H9 (cell line): ENCODE results near the gene ITCH. TPM values are rescaled to one million over a fixed set of nuclear protein-coding genes. Genes with fewer than 3 reads are reported as not detected.
A peak's percentile ranks its signal among the peaks of the same experiment; 100 is the strongest.

Experiments
- DNase-seq: peaks from one replicate; pipeline ENCODE4 v3.0.0-alpha.2; 2017
- H2AFZ ChIP-seq: one replicate; pipeline ENCODE4 v1.6.1; 2013; ENCODE audit warnings: mild to moderate bottlenecking, low read length, control low read depth, moderate library complexity
- H2AK5ac ChIP-seq: 2 replicates; pipeline ENCODE4 v1.6.1; 2013; ENCODE audit warnings: low read length, control low read depth, mixed read lengths; ENCODE audit not compliant: insufficient read length
- H2BK120ac ChIP-seq: one replicate; pipeline ENCODE4 v1.6.1; 2013; ENCODE audit warnings: low read depth, mild to moderate bottlenecking, low read length, control low read depth, inconsistent platforms; ENCODE audit not compliant: poor library complexity, severe bottlenecking
- H2BK12ac ChIP-seq: 2 replicates; pipeline ENCODE4 v1.6.1; 2013; ENCODE audit warnings: low read length, control low read depth, mixed read lengths, low read depth; ENCODE audit not compliant: insufficient read length
- H2BK15ac ChIP-seq: 2 replicates; pipeline ENCODE4 v1.6.1; 2013; ENCODE audit warnings: low read depth, low read length, control low read depth
- H2BK20ac ChIP-seq: one replicate; pipeline ENCODE4 v1.6.1; 2013; ENCODE audit warnings: low read depth, mild to moderate bottlenecking, low read length, control low read depth, inconsistent platforms; ENCODE audit not compliant: poor library complexity, severe bottlenecking
- H2BK5ac ChIP-seq: 2 replicates; pipeline ENCODE4 v1.6.1; 2013; ENCODE audit warnings: low read length, control low read depth, mixed read lengths; ENCODE audit not compliant: insufficient read length
- H3K14ac ChIP-seq: 2 replicates; pipeline ENCODE4 v1.6.1; 2013; ENCODE audit warnings: low read length, control low read depth; ENCODE audit not compliant: insufficient read depth
- H3K18ac ChIP-seq: 2 replicates; pipeline ENCODE4 v1.6.1; 2013; ENCODE audit warnings: low read depth, mild to moderate bottlenecking, mixed read lengths, low read length, control low read depth; ENCODE audit not compliant: insufficient read length
- H3K23ac ChIP-seq: 2 replicates; pipeline ENCODE4 v1.6.1; 2013; ENCODE audit warnings: low read length, control low read depth, mixed read lengths, low read depth; ENCODE audit not compliant: insufficient read length
- H3K23me2 ChIP-seq: 2 replicates; pipeline ENCODE4 v1.6.1; 2013; ENCODE audit warnings: low read depth, mild to moderate bottlenecking, mixed read lengths, low read length, control low read depth; ENCODE audit not compliant: insufficient read length, poor library complexity, severe bottlenecking
- H3K27ac ChIP-seq: 2 replicates; pipeline ENCODE4 v1.5.1; 2013; ENCODE audit warnings: low read length, control low read depth, mixed read lengths, low read depth; ENCODE audit not compliant: insufficient read length
- H3K27me3 ChIP-seq: 2 replicates; pipeline ENCODE4 v1.6.1; 2013; ENCODE audit warnings: low read length, control low read depth, inconsistent platforms; ENCODE audit not compliant: insufficient read depth
- H3K4ac ChIP-seq: 2 replicates; pipeline ENCODE4 v1.6.1; 2013; ENCODE audit warnings: low read depth, mild to moderate bottlenecking, control low read depth, inconsistent platforms, low read length, moderate library complexity
- H3K4me1 ChIP-seq: 2 replicates; pipeline ENCODE4 v1.6.1; 2013; ENCODE audit warnings: low read length, control low read depth, inconsistent platforms; ENCODE audit not compliant: insufficient read depth
- H3K4me2 ChIP-seq: 2 replicates; pipeline ENCODE4 v1.6.1; 2013; ENCODE audit warnings: low read length, control low read depth, mixed read lengths; ENCODE audit not compliant: insufficient read length, insufficient read depth
- H3K56ac ChIP-seq: 2 replicates; pipeline ENCODE4 v1.6.1; 2013; ENCODE audit warnings: low read depth, mild to moderate bottlenecking, mixed read lengths, low read length, control low read depth; ENCODE audit not compliant: insufficient read length
- H3K79me1 ChIP-seq: 2 replicates; pipeline ENCODE4 v1.6.1; 2013; ENCODE audit warnings: low read depth, mild to moderate bottlenecking, moderate library complexity, low read length, control low read depth, inconsistent platforms; ENCODE audit not compliant: insufficient read depth, poor library complexity, severe bottlenecking
- H3K79me2 ChIP-seq: 2 replicates; pipeline ENCODE4 v1.6.1; 2013; ENCODE audit warnings: low read length, control low read depth, inconsistent platforms; ENCODE audit not compliant: insufficient read depth
- H3K9ac ChIP-seq: 2 replicates; pipeline ENCODE4 v1.6.1; 2013; ENCODE audit warnings: low read length, control low read depth, mixed read lengths; ENCODE audit not compliant: insufficient read length; ENCODE audit errors: extremely low read depth
- H3K9me3 ChIP-seq: one replicate; pipeline ENCODE4 v1.6.1; 2013; ENCODE audit warnings: low read depth, low read length, inconsistent platforms; ENCODE audit not compliant: control insufficient read depth
- H3T11ph ChIP-seq: one replicate; pipeline ENCODE4 v1.6.1; 2013; ENCODE audit warnings: mild to moderate bottlenecking, low read length, control low read depth, inconsistent platforms
- H4K20me1 ChIP-seq: one replicate; pipeline ENCODE4 v1.6.1; 2013; ENCODE audit not compliant: control insufficient read depth, insufficient read length, insufficient read depth
- H4K5ac ChIP-seq: 2 replicates; pipeline ENCODE4 v1.6.1; 2013; ENCODE audit warnings: low read depth, mild to moderate bottlenecking, mixed read lengths, low read length, control low read depth; ENCODE audit not compliant: insufficient read length
- H4K8ac ChIP-seq: replicated peaks from 2 replicates; pipeline ENCODE4 v1.6.1; 2013; ENCODE audit warnings: low read length, control low read depth, mixed read lengths, low read depth; ENCODE audit not compliant: insufficient read length
- H4K91ac ChIP-seq: 2 replicates; pipeline ENCODE4 v1.6.1; 2013; ENCODE audit warnings: low read depth, mild to moderate bottlenecking, moderate library complexity, mixed read lengths, low read length, control low read depth; ENCODE audit not compliant: insufficient read length
- H3K27ac Mint-ChIP-seq, 3 experiments: 2 replicates in 2 of 3; 3 replicates in 1 of 3; pipeline ENCODE4 v1.8.0; 2020 to 2021; ENCODE audit warnings: mixed read lengths in 3 of 3, mild to moderate bottlenecking in 1 of 3, moderate library complexity in 1 of 3
- H3K27me3 Mint-ChIP-seq: 2 replicates; pipeline ENCODE4 v1.8.0; 2021; ENCODE audit warnings: low read depth, mild to moderate bottlenecking, moderate library complexity, mixed read lengths
- H3K36me3 Mint-ChIP-seq, 3 experiments: 2 replicates in 2 of 3; 3 replicates in 1 of 3; pipeline ENCODE4 v1.8.0; 2020 to 2021; ENCODE audit warnings: low read depth in 3 of 3, mixed read lengths in 3 of 3; ENCODE audit not compliant: insufficient read depth in 1 of 3
- H3K4me1 Mint-ChIP-seq, 2 experiments: 2 replicates each; pipeline ENCODE4 v1.8.0; 2020; ENCODE audit warnings: mixed read lengths in 2 of 2
- H3K4me3 Mint-ChIP-seq, 2 experiments: 2 replicates in 1 of 2; 3 replicates in 1 of 2; pipeline ENCODE4 v1.8.0; 2020 to 2021; ENCODE audit warnings: mild to moderate bottlenecking in 2 of 2, mixed read lengths in 2 of 2, moderate library complexity in 1 of 2
- H3K9me3 Mint-ChIP-seq, 2 experiments: 2 replicates in 1 of 2; 3 replicates in 1 of 2; pipeline ENCODE4 v1.8.0; 2020; ENCODE audit warnings: mild to moderate bottlenecking in 2 of 2, mixed read lengths in 2 of 2, moderate library complexity in 1 of 2
- CTCF ChIP-seq: fragments of 200-600 bp; sonication (generic); conservative IDR thresholded peaks from 3 replicates; pipeline ENCODE4 v1.8.0; 2021; ENCODE audit warnings: antibody characterized with exemption, mild to moderate bottlenecking
- WGBS: extraction: QIAGEN DNeasy Blood & Tissue Kit; methylation state at CpG from one replicate; pipeline ENCODE4 v1.1.7; 2013; ENCODE audit warnings: missing lambda C conversion rate, low lambda C conversion rate, mixed read lengths; ENCODE audit not compliant: insufficient read length; ENCODE audit errors: extremely low coverage; 5-methylcytosine and 5-hydroxymethylcytosine counted together
- total RNA-seq: library from RNA; stranded (reverse); gene quantifications from 2 replicates; pipeline ENCODE4 v1.2.1, GENCODE V29; 2021

ITCH gene
- total RNA-seq, 1 experiment from 2014 or later: 55.9 TPM

- no peak overlapping the region for H2BK120ac ChIP-seq
- H4K8ac ChIP-seq: no peak overlapping the region
- no peak overlapping the region for H3K18ac ChIP-seq
- no peaks in the 10 kb centered on the region for H3K27me3 ChIP-seq
- no peak overlapping the region for H3K4me2 ChIP-seq
- WGBS: no CpG with 5 or more reads among the region's 16 CpGs
- H3K9ac ChIP-seq: no peak overlapping the region
- no peaks in the 10 kb centered on the region for H3K79me1 ChIP-seq
- no peak overlapping the region for H4K5ac ChIP-seq
- no peak for TF ChIP-seq CTCF
- no peak overlapping the region for H3K56ac ChIP-seq
- Mint-ChIP-seq H3K27ac (peak overlapping the region in 2 of 3 experiments; percentile 27 to 85; a peak in 3 of 7 replicates), H3K4me3 (no peak overlapping the region), H3K4me1 (peaks cover 8% of the 10 kb centered on the region in 2 experiments; a peak in 2 of 4 replicates), H3K36me3 (peaks cover 7 to 73% (median 17%) of the 10 kb centered on the region in 3 experiments), H3K27me3 (no peaks in the 10 kb centered on the region), H3K9me3 (no peaks in the 10 kb centered on the region)
- H2BK15ac ChIP-seq: no peak overlapping the region
- no peak overlapping the region for H3T11ph ChIP-seq
- H3K23ac ChIP-seq: no peak overlapping the region
- H3K79me2 ChIP-seq: peaks cover 3% of the 10 kb centered on the region; the same call in 1 of the 2 replicates
- no peak overlapping the region for H2AK5ac ChIP-seq
- H3K4me1 ChIP-seq: no peaks in the 10 kb centered on the region; the same call in 1 of the 2 replicates
- H3K27ac ChIP-seq: no peak overlapping the region
- no peaks in the 10 kb centered on the region for H4K20me1 ChIP-seq
- no peak for DNase-seq
- H2AFZ ChIP-seq: no peak overlapping the region
- no peak overlapping the region for H3K14ac ChIP-seq
- H3K23me2 ChIP-seq: no peaks in the 10 kb centered on the region
- H3K4ac ChIP-seq: no peak overlapping the region
- no peaks in the 10 kb centered on the region for H3K9me3 ChIP-seq
- no peak overlapping the region for H4K91ac ChIP-seq
- no peak overlapping the region for H2BK20ac ChIP-seq
- no peak overlapping the region for H2BK5ac ChIP-seq
- no peak overlapping the region for H2BK12ac ChIP-seq
Measured at GRCh38 chr20:34377072-34377847, 14.2 kb downstream of the ITCH start.
